ENCODE results near the gene CPA3. TPM values are rescaled to one million over a fixed set of nuclear protein-coding genes. Genes with fewer than 3 reads are reported as not detected.
A peak's percentile ranks its signal among the peaks of the same experiment; 100 is the strongest.

Gene CPA3
- not detected in 2 replicates for total RNA-seq (2014; rRNA removed; shearing (Covaris generic))

- DNase-seq (ENCODE audit: low spot score): no peak
These were observed at the start of gene CPA3 for GRCh38 chr3:148865049-148865448. TSS of gene CPA3 (plus strand) at chr3:148865296. CDS start at chr3:148865308, 12 bp downstream.

- DNase-seq (ENCODE audit: low spot score): no peak
These were observed 49.6 kb upstream of the CPA3 start for GRCh38 chr3:148815316-148816110.

GRCh38 chr3:148816427-148816826 lies 48.7 kb upstream of the CPA3 start:
- DNase-seq (ENCODE audit: low spot score): no peak

GRCh38 chr3:148816981-148817525 lies 48.0 kb upstream of the CPA3 start:
- no peak for DNase-seq (ENCODE audit: low spot score)

GRCh38 chr3:148820361-148821245 lies 44.5 kb upstream of the CPA3 start:
- DNase-seq (ENCODE audit: low spot score): peak; percentile 35

- no peak for DNase-seq (ENCODE audit: low spot score)
These were observed 42.1 kb upstream of the CPA3 start for GRCh38 chr3:148823026-148823425.

GRCh38 chr3:148825476-148825875 lies 39.6 kb upstream of the CPA3 start:
- no peak for DNase-seq (ENCODE audit: low spot score)

GRCh38 chr3:148827585-148827984 lies 37.5 kb upstream of the CPA3 start, which contains the start of gene CPB1:
TSS of gene CPB1 (plus strand) at chr3:148827811. CDS start at chr3:148827824, 13 bp downstream.
- no peak for DNase-seq (ENCODE audit: low spot score)

DNA sequence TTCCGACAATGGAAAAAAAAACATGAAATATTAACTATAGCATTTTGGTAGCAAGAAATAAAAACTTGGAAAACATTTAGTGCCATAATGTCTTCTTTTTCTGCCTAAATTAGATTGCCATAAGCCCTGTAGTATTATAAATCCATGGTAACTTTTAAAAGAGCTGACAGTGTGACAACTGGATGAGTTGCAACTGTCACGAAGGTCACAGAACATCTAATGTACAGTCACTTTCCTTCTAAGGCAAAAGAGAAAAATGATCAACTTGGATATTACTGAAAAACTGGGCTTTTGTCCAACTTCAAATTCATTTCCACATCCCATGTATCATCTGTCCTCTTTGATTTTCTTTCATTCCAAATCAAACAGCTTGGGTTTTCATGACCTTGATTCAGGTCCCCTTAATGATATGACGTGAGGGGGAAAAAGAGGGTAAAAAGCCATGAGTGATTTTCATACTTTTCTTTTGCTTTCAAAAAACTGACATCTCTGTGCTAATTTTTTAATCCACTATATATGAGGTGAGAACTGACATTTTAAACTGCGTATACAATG lies 36.9 kb upstream of the CPA3 start:
- no peak for DNase-seq (ENCODE audit: low spot score)

GRCh38 chr3:148829926-148830325 lies 35.2 kb upstream of the CPA3 start:
- DNase-seq (ENCODE audit: low spot score): no peak

- DNase-seq (ENCODE audit: low spot score): no peak
These were observed 31.9 kb upstream of the CPA3 start for GRCh38 chr3:148833223-148833622.

- DNase-seq (ENCODE audit: low spot score): no peak
These were observed 25.3 kb upstream of the CPA3 start for GRCh38 chr3:148839805-148840204.

GRCh38 chr3:148840451-148840850 lies 24.6 kb upstream of the CPA3 start:
- DNase-seq (ENCODE audit: low spot score): no peak

DNA sequence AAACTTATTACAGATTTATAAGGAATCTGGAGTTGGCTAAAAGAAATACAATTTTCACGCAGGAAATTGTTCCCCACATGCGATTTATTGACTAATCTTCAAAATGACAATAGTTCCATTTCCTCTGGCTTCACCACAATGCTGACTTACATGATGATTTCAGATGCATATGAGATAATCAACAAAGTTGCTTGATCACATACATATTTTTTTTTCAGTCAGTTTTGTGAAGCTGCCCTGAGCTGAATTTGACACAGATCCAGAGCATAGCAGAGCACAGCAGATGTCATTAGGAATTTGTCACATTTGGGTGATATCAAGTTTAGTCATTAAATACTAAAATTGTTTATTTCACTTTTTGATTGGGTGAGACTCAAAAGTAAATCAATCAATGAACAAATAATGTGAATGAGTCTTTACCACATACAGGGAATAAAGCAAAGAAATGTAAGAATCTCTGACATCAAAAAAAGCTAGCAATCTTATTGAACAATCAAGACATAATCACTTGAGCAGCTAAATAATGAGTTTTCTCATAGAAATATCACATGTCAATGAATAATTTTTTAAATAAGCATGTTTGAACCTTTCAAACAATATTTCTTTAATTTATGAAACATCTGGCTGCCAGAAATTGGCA lies 19.2 kb upstream of the CPA3 start:
- no peak for DNase-seq (ENCODE audit: low spot score)

- DNase-seq (ENCODE audit: low spot score): no peak
These were observed 17.7 kb upstream of the CPA3 start for GRCh38 chr3:148847351-148847750.

GRCh38 chr3:148848410-148848809 lies 16.7 kb upstream of the CPA3 start:
- DNase-seq (ENCODE audit: low spot score): no peak

GRCh38 chr3:148852271-148852992 lies 12.7 kb upstream of the CPA3 start:
- no peak for DNase-seq (ENCODE audit: low spot score)

GRCh38 chr3:148853076-148853475 lies 12.0 kb upstream of the CPA3 start:
- DNase-seq (ENCODE audit: low spot score): no peak

- DNase-seq (ENCODE audit: low spot score): no peak
These were observed 11.0 kb upstream of the CPA3 start for GRCh38 chr3:148854061-148854460.

- no peak for DNase-seq (ENCODE audit: low spot score)
These were observed 8.7 kb upstream of the CPA3 start for GRCh38 chr3:148856384-148856783.

- DNase-seq (ENCODE audit: low spot score): no peak
These were observed 7.8 kb upstream of the CPA3 start for GRCh38 chr3:148857316-148857715.

Measured in HT-29 (cell line).